Stimulated activated naive CD8-positive, alpha-beta T cell treated with anti-CD3 and anti-CD28 coated beads, Interleukin-15, Interleukin-2, amounts not matched to agents 100 ng/mL and 50 ng/mL, for 24 hours (primary cell): Measurements from ENCODE around the gene POLN.
A peak's percentile ranks its signal among the peaks of the same experiment; 100 is the strongest.

Source experiments
- H3K27ac Mint-ChIP-seq: one replicate; pipeline ENCODE4 v1.8.0; 2021; ENCODE audit warnings: mild to moderate bottlenecking, mixed read lengths
- H3K27me3 Mint-ChIP-seq: one replicate; pipeline ENCODE4 v1.8.0; 2021; ENCODE audit warnings: mixed read lengths
- H3K36me3 Mint-ChIP-seq: one replicate; pipeline ENCODE4 v1.8.0; 2021; ENCODE audit warnings: low read depth, mixed read lengths
- H3K4me1 Mint-ChIP-seq: one replicate; pipeline ENCODE4 v1.8.0; 2021; ENCODE audit warnings: low read depth, mixed read lengths
- H3K4me3 Mint-ChIP-seq: one replicate; pipeline ENCODE4 v1.8.0; 2021; ENCODE audit warnings: mild to moderate bottlenecking, mixed read lengths
- H3K9me3 Mint-ChIP-seq: one replicate; pipeline ENCODE4 v1.8.0; 2021; ENCODE audit warnings: mixed read lengths

The POLN gene

DNA sequence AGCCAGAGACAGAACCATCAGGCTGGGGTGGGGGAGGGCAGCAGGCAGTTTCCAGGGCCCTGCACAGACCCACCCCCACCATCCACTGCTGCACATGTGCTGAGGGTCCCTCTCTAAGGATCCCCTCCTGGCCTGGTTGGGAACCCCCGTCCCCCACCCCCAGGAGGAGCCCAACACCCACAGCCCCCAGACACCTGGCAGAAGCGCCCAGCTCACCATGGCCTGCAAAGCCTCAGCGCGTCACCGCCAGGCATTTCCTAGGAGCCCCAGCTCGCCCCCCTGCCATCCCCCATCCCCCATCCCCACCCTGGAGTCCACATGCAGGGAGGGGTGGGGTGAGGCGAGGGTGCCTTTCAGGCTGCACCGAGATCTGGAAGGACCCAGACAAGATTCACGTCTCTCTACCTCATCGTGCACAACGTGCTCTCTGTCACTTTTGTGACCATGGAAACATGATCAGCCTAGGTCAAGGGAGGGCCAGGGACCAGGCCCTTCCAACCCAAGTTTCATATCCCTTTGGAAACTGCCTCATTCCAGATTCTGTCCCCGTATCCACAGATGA lies 10.7 kb upstream of the POLN start:
- no peaks in the 10 kb centered on the region for H3K9me3 Mint-ChIP-seq
- H3K27ac Mint-ChIP-seq: no peak overlapping the region
- no peaks in the 10 kb centered on the region for H3K4me1 Mint-ChIP-seq
- no peaks in the 10 kb centered on the region for H3K36me3 Mint-ChIP-seq
- no peak overlapping the region for H3K4me3 Mint-ChIP-seq
- no peaks in the 10 kb centered on the region for H3K27me3 Mint-ChIP-seq

DNA sequence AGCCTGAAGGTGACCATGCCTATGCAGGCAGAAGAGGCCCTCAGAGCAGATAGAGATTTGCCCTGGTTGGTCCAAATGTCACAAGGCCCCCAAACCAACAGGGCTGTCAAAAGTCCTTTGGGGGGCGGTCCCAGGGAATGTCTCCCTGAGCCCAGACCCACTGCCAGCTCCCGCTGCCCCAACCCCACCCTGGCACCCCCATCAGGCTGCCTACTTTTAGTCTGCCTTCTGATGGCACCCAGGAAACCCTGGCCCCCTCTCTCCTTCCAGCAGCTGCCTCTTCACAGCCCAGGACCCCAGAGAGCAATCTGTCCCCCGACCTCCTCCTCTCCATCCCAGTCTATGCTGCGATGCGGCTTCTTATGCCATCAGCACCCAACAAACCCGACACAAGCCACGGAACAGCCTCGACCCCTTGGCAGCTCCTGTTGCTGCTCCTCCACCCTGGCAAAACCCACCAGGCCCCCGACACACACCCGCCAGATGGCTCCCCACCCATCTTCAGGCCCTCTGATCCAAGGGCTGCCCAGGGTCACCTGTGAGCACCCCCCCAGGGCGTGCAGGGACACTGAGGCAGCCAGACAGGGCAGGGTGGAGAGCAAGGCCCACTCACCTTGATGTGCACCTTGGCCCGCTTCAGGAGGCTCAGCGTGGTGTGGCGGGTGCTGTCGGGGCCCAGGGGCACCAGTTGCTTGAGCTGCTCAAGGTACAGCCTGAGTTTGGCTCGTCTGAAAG lies 10.0 kb upstream of the POLN start:
- Mint-ChIP-seq H3K4me1 (no peaks in the 10 kb centered on the region), H3K9me3 (no peaks in the 10 kb centered on the region), H3K27me3 (no peaks in the 10 kb centered on the region), H3K27ac (no peak overlapping the region), H3K4me3 (no peak overlapping the region), H3K36me3 (no peaks in the 10 kb centered on the region)

GRCh38 chr4:2251073-2251794 lies 9.3 kb upstream of the POLN start:
- Mint-ChIP-seq H3K9me3 (no peaks in the 10 kb centered on the region), H3K27ac (no peak overlapping the region), H3K27me3 (no peaks in the 10 kb centered on the region), H3K36me3 (no peaks in the 10 kb centered on the region), H3K4me3 (no peak overlapping the region), H3K4me1 (no peaks in the 10 kb centered on the region)

DNA sequence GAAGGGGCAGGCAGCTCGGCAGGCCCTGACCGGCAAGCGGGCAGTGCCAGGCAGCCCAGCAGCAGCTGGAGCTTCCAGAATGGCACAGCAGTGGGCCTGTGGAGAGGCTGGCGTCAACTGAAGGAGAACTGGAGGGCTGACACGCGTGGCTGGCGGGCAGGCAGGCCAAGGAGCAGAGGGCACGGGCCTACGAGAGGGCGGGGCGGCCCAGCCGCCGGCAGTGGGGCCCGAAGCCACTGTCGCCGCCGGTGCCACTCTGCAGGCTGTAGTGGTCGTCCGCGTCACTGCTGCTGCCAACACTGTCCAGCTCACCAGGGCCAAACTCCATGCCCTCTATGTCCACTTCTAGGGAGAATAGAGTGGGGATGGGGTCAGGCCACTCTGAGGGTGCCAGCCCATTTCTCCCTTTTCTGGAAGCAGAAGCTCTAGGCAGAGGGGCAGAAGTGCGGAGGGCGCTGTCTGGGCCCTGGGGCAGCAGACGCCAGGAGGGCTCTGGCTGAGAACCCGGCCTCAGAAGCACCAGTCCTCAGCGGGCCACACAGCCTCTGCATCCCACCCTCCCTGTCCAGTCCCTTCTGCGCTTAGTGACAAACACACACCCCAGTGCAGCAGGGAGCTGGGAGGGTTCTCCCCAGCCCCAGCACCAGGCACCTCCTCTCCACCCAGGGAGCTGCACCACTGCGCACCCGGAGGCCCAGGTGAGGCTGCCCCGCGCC lies 8.6 kb upstream of the POLN start:
- H3K4me1 Mint-ChIP-seq: no peaks in the 10 kb centered on the region
- H3K4me3 Mint-ChIP-seq: no peak overlapping the region
- no peaks in the 10 kb centered on the region for H3K9me3 Mint-ChIP-seq
- H3K36me3 Mint-ChIP-seq: no peaks in the 10 kb centered on the region
- H3K27ac Mint-ChIP-seq: no peak overlapping the region
- no peaks in the 10 kb centered on the region for H3K27me3 Mint-ChIP-seq

DNA sequence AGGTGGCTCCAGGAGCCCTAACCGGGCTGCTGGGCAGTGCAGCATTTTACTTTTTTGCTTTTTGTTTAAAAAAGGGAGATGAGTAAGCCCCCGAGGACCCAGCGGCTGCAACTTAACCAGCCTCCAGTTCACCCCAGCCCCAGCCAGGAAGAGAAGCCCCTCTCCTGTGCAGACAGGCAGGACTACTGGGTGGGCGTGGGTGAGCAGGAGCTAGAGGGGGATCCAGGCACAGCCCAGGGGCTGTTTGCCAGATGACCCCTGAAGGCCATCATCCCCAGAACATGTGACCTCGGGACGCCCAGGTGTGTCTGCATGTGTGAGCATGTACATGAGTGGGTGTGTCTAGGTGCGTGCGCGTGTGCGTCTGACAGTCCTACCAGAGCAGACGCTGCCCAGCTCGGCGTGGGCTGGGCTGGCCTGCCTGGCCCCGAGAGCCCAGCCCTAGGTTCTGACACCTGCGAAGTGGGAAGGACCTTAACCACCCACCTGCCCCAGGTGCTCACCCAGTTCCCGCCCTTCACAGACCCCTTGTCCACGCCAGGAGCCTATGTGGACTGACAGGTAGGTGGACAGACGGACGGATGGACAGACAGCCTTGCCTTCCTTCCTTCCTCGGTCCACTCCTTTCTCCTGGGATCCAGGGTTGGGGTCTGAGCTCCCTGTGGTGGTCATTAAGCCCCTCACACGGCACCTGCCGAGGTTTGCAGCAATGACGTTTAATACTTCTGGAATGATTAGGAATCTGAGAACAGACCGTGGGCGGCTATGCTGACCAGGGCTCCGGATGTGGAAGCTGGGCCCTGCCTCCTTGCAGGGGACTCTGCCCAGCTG lies 7.8 kb upstream of the POLN start:
- H3K27me3 Mint-ChIP-seq: no peaks in the 10 kb centered on the region
- no peak overlapping the region for H3K27ac Mint-ChIP-seq
- no peaks in the 10 kb centered on the region for H3K36me3 Mint-ChIP-seq
- no peaks in the 10 kb centered on the region for H3K9me3 Mint-ChIP-seq
- no peak overlapping the region for H3K4me3 Mint-ChIP-seq
- H3K4me1 Mint-ChIP-seq: peaks cover 7% of the 10 kb centered on the region

GRCh38 chr4:2248821-2249261 lies 6.9 kb upstream of the POLN start:
- H3K4me3 Mint-ChIP-seq: no peak overlapping the region
- H3K27ac Mint-ChIP-seq: no peak overlapping the region
- peaks cover 8% of the 10 kb centered on the region for H3K4me1 Mint-ChIP-seq
- H3K27me3 Mint-ChIP-seq: no peaks in the 10 kb centered on the region
- no peaks in the 10 kb centered on the region for H3K9me3 Mint-ChIP-seq
- H3K36me3 Mint-ChIP-seq: no peaks in the 10 kb centered on the region

GRCh38 chr4:2248044-2248780 lies 6.3 kb upstream of the POLN start:
- no peak overlapping the region for H3K4me3 Mint-ChIP-seq
- H3K27me3 Mint-ChIP-seq: no peaks in the 10 kb centered on the region

GRCh38 chr4:2247128-2248043 lies 5.5 kb upstream of the POLN start:
- no peak overlapping the region for H3K27ac Mint-ChIP-seq
- H3K36me3 Mint-ChIP-seq: no peaks in the 10 kb centered on the region
- H3K27me3 Mint-ChIP-seq: no peaks in the 10 kb centered on the region
- peaks cover 13% of the 10 kb centered on the region for H3K4me1 Mint-ChIP-seq
- H3K9me3 Mint-ChIP-seq: no peaks in the 10 kb centered on the region
- no peak overlapping the region for H3K4me3 Mint-ChIP-seq

More at GRCh38 chr4:2248044-2248780, 6.3 kb upstream of the POLN start:
- Mint-ChIP-seq H3K36me3 (no peaks in the 10 kb centered on the region), H3K27ac (no peak overlapping the region), H3K9me3 (no peaks in the 10 kb centered on the region), H3K4me1 (peaks cover 13% of the 10 kb centered on the region)

DNA sequence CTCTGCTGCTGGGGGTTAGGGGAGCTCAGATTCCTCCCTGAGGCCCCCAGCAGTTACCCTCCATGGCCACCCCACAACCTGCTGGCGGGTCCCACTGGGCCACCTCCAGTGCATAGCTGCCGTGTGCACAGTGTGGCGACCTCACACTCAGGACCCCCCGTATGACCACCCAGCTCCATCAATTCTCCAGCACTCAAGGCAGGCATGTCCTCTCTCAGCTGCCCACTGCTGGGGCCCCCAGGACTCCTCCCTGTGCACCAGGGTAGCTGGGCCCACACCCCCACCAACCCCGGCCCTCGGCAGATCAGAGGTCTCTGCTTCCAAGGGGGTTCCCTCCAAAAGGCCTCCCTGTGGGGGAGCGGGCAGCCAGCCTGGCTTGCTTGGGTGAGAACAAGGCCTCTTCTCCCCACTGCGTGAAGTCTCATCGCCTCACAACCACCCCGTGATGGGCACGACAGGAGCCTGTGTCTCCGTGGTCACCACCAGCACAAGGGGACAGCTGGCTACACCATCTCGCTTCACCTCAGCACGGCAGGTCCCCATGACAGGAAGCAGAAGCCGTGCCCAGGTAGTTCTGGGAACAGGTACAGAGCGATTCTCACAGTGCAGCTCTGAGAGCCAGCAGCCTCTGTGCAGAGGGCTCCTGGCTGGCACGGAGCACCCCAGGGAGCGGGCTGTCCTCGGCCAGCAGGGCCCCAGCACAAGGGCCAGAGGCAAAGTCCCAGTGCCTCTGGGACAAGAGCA lies 4.6 kb upstream of the POLN start:
- Mint-ChIP-seq H3K4me3 (no peak overlapping the region), H3K9me3 (no peaks in the 10 kb centered on the region), H3K27me3 (no peaks in the 10 kb centered on the region), H3K4me1 (peaks cover 13% of the 10 kb centered on the region), H3K36me3 (no peaks in the 10 kb centered on the region), H3K27ac (no peak overlapping the region)

- H3K27ac Mint-ChIP-seq: no peak overlapping the region
- no peak overlapping the region for H3K4me3 Mint-ChIP-seq
- H3K4me1 Mint-ChIP-seq: peaks cover 16% of the 10 kb centered on the region
- H3K9me3 Mint-ChIP-seq: no peaks in the 10 kb centered on the region
- H3K27me3 Mint-ChIP-seq: no peaks in the 10 kb centered on the region
- H3K36me3 Mint-ChIP-seq: peaks cover under 1% of the 10 kb centered on the region
Measured at GRCh38 chr4:2245787-2246275, 3.9 kb upstream of the POLN start.

GRCh38 chr4:2245057-2245786 lies 3.3 kb upstream of the POLN start:
- H3K27me3 Mint-ChIP-seq: no peaks in the 10 kb centered on the region
- peaks cover 6% of the 10 kb centered on the region for H3K36me3 Mint-ChIP-seq
- peaks cover 22% of the 10 kb centered on the region for H3K4me1 Mint-ChIP-seq
- H3K27ac Mint-ChIP-seq: peak overlapping the region; percentile 18
- H3K4me3 Mint-ChIP-seq: no peak overlapping the region
- H3K9me3 Mint-ChIP-seq: no peaks in the 10 kb centered on the region
